NCI-H446 (cell line): Measurements from ENCODE around the gene PLXNA4.
"Not testable (repeated sequence)": the region's sequence is repeated elsewhere in the genome, so short reads cannot be mapped to it uniquely, and the experiment has no call there.

ENCODE experiments used
- DNase-seq, 2 experiments: peaks; one replicate each; lab custom pipeline; 2025; lab: John Stamatoyannopoulos, UW

The PLXNA4 gene

GRCh38 chr7:132171130-132171576 lies 405.1 kb downstream of the PLXNA4 start:
- DNase-seq, result no peak

- no peak for DNase-seq
Observed at GRCh38 chr7:132169730-132170129, 406.5 kb downstream of the PLXNA4 start.

- no peak for DNase-seq
Observed at GRCh38 chr7:132168239-132168638, 408.0 kb downstream of the PLXNA4 start.

GRCh38 chr7:132165695-132166094 lies 410.6 kb downstream of the PLXNA4 start:
- DNase-seq, result not testable (repeated sequence)

DNA sequence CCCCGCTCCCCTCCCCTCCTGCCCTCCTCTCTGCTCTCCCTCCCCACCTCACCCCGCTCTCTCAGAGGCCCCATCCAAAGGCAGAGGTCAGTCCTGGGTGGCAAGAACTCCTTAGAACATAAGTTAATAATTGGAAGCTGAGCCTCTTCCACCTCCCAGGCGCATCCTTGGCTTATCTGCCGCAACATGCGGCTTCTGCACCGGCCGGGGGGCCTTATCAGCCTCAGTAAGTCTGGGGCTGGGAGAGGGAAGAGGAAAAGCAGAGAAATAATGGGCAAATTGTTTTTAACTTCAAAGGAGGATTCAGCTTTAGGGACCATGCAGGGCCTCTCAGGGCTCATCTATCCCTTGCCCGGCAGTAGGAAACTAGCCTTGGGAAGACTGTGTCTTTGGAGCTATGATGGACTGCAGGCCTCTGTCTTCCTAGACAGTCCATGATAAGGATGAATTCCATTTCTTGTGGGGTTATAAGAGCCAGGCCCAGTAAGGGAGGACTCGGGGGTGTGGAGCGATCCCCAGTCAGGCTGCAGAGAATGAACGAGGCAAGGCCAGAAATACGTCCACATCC lies 411.6 kb downstream of the PLXNA4 start:
- DNase-seq, result no peak

GRCh38 chr7:132162556-132163144 lies 413.6 kb downstream of the PLXNA4 start:
- DNase-seq, result no peak

DNA sequence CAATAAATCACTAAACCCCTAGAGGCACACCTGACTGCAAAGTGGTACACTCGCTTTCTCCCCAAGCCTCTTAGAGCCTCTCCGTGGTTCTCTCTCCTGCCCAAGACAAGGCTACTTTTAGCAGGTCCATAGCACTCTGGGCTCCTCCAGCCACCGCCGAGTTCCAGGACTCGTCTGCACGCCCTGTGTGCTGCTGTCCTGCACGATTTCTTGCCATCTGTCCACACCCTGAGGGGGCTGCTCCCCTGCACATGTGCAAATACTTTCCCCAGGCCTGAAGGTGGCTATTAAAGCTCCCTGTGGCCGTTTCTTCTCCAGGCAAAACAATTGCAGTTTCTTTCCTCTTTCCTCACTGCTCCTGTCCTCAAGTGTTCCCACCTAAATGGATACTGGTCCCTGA lies 414.3 kb downstream of the PLXNA4 start:
- DNase-seq, result no peak

- DNase-seq, result no peak
Observed at GRCh38 chr7:132161533-132161915, 414.7 kb downstream of the PLXNA4 start.

GRCh38 chr7:132160611-132161532 lies 415.4 kb downstream of the PLXNA4 start:
- DNase-seq, result peak in 1 of 2 experiments; percentile 80

DNA sequence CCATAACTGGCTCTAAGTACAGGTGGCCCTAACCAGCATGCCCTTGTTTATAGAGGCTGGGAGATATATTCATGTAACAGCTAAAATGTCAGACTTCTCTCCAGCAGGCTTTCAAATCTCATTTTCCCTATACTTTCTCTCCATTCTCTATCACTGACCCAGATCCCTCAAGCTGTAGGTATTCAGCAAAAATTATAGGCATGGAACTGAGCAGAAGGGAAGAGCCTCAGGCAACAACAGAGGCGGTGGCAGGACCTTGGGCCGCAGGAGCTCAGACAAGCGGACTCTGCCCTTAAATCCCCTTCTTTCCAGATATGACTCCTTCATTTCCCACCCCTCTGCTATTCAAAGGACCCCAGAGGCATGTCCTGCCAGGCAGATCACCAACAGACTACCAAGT lies 417.4 kb downstream of the PLXNA4 start:
- DNase-seq, result no peak

- no peak for DNase-seq
Observed at GRCh38 chr7:132158166-132158565, 418.1 kb downstream of the PLXNA4 start.

GRCh38 chr7:132155715-132156114 lies 420.6 kb downstream of the PLXNA4 start:
- no peak for DNase-seq

GRCh38 chr7:132154695-132155471 lies 421.4 kb downstream of the PLXNA4 start:
- DNase-seq, result no peak

- no peak for DNase-seq
Observed at GRCh38 chr7:132154248-132154647, 422.0 kb downstream of the PLXNA4 start.

DNA sequence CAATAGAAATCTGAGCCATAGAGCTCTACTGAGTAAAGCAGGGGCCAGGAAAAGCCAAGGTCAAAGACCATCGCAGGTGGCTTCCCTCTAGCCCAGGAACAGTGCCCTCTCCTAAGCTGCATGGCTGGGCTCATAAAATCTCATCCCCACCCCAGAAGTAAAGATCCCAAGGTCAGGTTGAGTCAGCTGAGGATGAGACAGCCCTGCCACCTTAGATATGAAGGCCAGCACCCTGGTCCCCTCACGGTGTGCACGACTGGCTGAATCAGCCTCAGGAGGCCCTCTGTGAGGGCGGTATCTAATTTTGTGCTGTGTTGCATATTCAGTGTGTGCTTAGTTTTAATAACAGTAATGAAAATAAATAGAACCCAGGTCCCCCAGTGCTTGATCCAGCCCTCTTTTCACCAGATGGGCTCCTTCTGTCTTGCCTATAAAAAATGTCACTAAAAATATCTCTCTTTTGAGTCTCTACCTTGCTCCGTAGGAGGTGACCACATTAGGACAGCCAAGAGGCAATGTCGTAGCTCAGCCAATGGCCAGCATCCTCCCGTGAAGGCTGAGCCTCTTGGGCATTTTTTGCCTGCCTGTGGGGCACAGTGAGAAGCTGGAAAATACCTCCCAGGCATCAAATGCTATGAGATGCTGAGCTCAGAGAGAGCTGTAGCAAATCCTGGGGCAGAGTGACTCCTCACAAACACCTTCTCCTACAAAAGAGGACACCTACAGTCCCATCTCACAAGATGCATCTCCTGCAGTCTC lies 424.0 kb downstream of the PLXNA4 start:
- DNase-seq, result no peak

- DNase-seq, result no peak
Observed at GRCh38 chr7:132150711-132151110, 425.6 kb downstream of the PLXNA4 start.

- DNase-seq, result peak in 1 of 2 experiments; percentile 70
Observed at GRCh38 chr7:132149436-132150304, 426.6 kb downstream of the PLXNA4 start.

DNA sequence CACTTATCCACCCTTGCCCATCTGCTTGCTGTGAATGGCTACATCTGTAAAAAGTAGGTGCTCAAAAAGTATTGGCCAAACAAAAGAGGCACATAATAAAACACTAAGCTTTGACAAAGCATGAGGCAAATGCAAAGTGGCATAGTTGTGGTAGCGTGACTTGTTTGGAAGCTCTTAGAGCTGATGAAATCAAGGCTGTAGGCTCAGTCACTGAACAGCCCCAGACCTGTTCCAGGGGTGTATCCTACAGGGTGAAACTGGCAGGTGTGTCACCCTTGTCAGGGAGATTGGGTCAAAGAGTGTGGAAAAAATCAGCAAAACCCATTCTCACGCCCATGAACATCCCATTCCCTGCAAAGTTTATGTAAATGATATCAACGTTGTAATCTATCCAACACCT lies 427.4 kb downstream of the PLXNA4 start:
- DNase-seq, result no peak

GRCh38 chr7:132145466-132145865 lies 430.8 kb downstream of the PLXNA4 start:
- peak; percentile 80 to 95 for DNase-seq

DNA sequence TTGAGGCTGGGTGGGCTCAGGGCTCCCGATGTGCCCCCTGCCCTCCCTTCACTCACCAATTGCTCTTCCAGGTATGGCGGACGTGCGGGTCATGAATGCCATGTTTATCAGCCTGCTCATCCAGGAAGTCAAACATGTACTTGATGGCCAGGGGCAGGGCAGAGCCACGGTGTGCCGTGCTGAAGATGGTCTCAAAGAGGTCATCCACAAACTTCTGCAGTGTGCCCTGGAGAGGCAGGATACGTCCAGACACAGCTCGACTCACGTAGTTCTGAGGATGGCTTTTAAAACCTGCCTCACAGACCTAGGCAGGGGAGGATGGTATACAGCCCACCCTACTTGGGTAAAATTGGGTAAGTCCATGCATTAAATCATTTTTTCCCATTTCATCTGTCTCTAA lies 431.2 kb downstream of the PLXNA4 start:
- DNase-seq, result no peak
